ENCODE data around the gene CHCHD6. TPM values are rescaled to one million over a fixed set of nuclear protein-coding genes. Genes with fewer than 3 reads are reported as not detected.

CHCHD6 gene
- total and polyA plus RNA-seq, 2 donors (not counting 3 experiments of a cell fraction or from before 2014, with no cell fraction given), result 8.4 to 10.1 TPM

DNA sequence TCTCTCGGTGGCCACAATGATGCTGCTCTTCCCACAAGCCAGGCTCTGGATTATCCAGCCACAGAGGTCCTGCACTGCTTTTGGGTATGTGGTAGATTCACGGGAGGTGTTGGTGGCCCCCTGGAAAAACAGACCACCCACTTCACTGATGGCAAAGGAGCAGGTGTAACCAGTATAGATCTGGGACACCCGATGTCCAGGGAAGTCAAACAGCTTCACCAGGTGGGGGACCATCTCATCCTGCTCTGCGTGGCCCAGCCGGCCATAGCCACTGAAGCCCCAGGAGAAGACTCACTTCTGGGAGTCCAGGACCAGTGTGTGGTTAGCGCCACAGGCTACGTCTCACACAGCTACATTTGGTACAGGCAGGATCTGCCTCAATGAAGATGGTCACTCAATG lies 62.6 kb downstream of the CHCHD6 start:
- Histone ChIP-seq H2AFZ (ENCODE audit: low read depth, low read length) (no peak overlapping the region), H3K9me3 (replicated peaks; ENCODE audit: control insufficient read depth, insufficient read depth, low read length) (no peaks in the 10 kb centered on the region), H3K79me2 (ENCODE audit: control insufficient read depth, insufficient read depth, low read length) (no peaks in the 10 kb centered on the region), H3K9ac (replicated peaks; ENCODE audit: extremely low read depth, insufficient read depth, low read length) (no peak overlapping the region), H4K20me1 (replicated peaks; ENCODE audit: control insufficient read depth, extremely low read depth, insufficient read depth, low read length) (no peaks in the 10 kb centered on the region), H3K36me3 (ENCODE audit: control insufficient read depth in 2 of 2, extremely low read depth in 1 of 2, insufficient read depth in 2 of 2, low read length in 2 of 2) (no peaks in the 10 kb centered on the region), H3K9me1 (replicated peaks; ENCODE audit: control insufficient read depth, extremely low read depth, insufficient read depth, low read length) (no peaks in the 10 kb centered on the region), H3K4me1 (ENCODE audit: control insufficient read depth, extremely low read depth, insufficient read depth, low read length) (no peaks in the 10 kb centered on the region), H3K4me2 (ENCODE audit: insufficient read depth, low read length) (no peak overlapping the region), H3K27ac (ENCODE audit: insufficient read depth, low read depth, low read length) (no peak overlapping the region), H3K4me3 (replicated peaks in 1 of 3; ENCODE audit: insufficient read depth in 1 of 3, low read depth in 1 of 3, low read length in 3 of 3) (no peak overlapping the region), H3K27me3 (ENCODE audit: control insufficient read depth in 2 of 2, insufficient read depth in 2 of 2, low read length in 2 of 2) (no peaks in the 10 kb centered on the region)
- BruUV-seq (replicated peaks), result no TSS peak
- intact Hi-C loops (cut with micrococcal nuclease), result no loop called here
- ChIA-PET POLR2A (no interaction called here), CTCF (no interaction called here)
- FAIRE-seq (no peak), DNase-seq (ENCODE audit: low read depth, low spot score) (no peak)
- no peak for TF ChIP-seq EZH2 (IDR thresholded peaks at IDR 0.05; ENCODE audit: borderline replicate concordance, low read depth, low read length, severe bottlenecking)
- no peak for TF ChIP-seq POLR2AphosphoS5 (IDR thresholded peaks at IDR 0.05; ENCODE audit: insufficient read depth, low read depth, low read length)
- TF ChIP-seq POLR2A (IDR thresholded peaks at IDR 0.05; ENCODE audit: low read depth, low read length), result no peak
- no peak for TF ChIP-seq CTCF (IDR thresholded peaks at IDR 0.05; ENCODE audit: extremely low read depth in 1 of 2, insufficient read depth in 1 of 2, low read depth in 1 of 2, low read length in 2 of 2)
- TF ChIP-seq, protein P1, sequence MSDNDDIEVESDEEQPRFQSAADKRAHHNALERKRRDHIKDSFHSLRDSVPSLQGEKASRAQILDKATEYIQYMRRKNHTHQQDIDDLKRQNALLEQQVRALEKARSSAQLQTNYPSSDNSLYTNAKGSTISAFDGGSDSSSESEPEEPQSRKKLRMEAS (IDR thresholded peaks at IDR 0.05; ENCODE audit: insufficient read depth, insufficient read length), result no peak
- TF ChIP-seq FOS (IDR thresholded peaks at IDR 0.05; ENCODE audit: borderline replicate concordance, insufficient read depth, low read length), result no peak
- no peak for TF ChIP-seq MYC (IDR thresholded peaks at IDR 0.05; ENCODE audit: low read depth, low read length)
- no peak for TF ChIP-seq JUN (IDR thresholded peaks at IDR 0.05; ENCODE audit: borderline replicate concordance, insufficient read depth, insufficient read length, low read depth)
- no peak for TF ChIP-seq GATA2 (IDR thresholded peaks at IDR 0.05; ENCODE audit: insufficient read depth, insufficient read length, low read depth, low read length)
- dilution Hi-C loops (cut with MboI; ENCODE audit: extremely low pct_ligation_motif_present, low sequenced_read_pairs), result no loop called here

All from endothelial cell of umbilical vein (primary cell).